NCI-H69 (cell line): Measurements from ENCODE around the gene TMC5.
A peak's percentile ranks its signal among the peaks of the same experiment; 100 is the strongest.

Experiments
- DNase-seq: peaks from one replicate; lab custom pipeline; 2025; lab: John Stamatoyannopoulos, UW

Gene TMC5

DNA sequence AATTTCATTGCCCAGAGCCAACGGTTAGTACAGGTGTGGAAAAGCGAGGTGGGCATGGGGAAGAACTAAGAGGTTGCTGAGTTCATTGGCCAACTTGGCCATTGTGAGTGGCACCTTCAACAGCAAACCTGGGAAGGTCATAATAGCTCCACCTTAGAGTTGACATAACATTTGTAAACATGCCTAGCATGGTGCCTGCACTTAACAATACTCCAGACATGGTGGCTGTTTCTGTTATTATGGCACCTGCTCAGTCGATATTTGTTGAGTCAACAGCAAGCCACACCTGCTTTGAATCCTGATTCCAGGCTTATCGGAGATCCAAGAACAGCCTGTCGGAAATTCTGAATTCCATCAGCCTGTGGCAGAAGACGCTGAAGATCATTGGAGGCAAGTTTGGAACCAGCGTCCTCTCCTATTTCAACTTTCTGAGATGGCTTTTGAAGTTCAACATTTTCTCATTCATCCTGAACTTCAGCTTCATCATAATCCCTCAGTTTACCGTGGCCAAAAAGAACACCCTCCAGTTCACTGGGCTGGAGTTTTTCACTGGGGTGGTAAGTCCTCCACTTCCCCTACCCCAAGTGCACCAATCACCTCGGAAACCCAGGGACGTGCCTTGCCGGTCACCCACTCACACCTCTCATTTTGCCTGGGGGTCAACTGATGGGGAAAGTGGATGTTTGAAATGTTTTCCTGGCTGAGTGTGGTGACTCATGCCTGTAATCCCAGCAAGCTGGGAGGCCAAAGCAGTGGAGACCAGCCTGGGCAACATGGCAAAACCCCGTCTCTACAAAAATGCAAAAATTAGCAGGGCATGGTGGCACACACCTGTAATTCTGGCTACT lies 46.0 kb downstream of the TMC5 start:
- DNase-seq, result peak; percentile 95

DNA sequence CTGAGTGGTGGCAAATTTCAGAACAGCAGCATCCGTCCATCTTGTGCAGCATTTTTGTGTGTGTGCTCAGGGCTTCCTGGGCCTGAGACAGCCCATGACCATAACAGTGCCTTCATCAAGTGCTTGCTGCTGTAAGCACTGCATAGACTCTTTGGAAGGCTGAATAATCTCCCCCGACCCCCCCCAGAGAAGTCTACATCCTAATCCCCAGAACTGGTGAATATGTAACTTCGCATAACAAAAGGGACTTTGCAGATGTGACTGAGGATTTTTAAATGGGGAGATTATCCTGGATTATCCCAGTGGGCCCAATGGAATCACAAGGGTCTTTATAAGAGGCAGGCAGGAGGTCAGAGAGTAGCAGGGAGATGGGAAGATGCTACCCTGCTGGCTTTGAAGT lies 50.6 kb downstream of the TMC5 start:
- DNase-seq, result no peak

DNA sequence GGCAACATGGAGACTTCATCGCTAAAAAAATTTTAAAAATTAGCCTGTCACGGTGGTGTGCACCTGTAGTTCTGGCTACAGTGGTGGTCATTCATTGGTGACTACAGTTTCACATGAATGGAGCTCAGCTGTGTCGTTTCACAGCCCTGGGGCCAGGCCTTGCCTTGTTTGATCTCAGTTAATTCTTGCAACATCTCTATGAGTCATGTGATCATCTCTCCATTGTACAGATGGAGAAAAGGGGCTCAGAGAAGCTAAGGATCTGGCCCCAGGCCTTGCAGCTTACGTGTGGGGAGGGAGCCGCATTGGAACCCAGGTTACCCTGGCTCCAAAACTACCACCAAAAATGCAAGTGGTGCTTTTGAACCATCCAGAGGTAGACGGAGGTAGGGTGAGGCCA lies 54.8 kb downstream of the TMC5 start:
- DNase-seq, result no peak

DNA sequence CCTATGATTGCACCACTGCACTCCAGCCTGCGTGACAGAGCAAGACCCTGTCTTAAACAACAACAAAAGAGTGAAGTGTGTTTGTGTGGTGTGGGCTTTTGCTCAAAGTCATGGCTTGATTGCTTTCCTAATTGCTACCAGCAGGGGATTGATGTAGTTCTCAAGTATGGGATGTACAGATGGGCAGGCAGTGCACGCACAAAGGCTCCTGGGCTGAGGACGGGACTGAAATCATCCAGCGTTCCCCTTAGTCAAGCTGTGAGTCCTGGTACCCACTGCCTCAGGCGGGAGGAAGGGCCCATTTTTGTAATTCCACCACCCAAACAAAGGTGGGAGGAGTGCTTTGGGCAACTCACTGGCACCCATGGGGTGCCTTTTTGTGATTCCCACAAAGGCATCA lies 56.9 kb downstream of the TMC5 start:
- peak; percentile 72 for DNase-seq

DNA sequence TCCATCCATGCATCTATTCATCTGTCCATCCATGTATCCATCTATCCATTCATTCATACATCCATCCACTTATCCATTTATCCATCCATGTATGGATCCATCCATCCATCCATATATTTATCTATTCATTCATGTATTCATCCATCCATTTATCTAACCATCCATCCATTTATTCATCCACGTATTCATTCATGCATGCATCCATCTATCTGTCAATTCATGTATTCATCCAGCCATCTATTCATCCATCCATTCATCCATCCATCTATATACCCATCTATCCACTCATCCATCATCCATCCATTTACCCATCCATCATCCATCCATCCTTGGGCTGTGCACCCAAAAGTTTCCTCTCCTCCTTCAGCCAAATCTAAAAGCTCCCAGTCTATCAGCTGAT lies 60.8 kb downstream of the TMC5 start:
- DNase-seq, result no peak

DNA sequence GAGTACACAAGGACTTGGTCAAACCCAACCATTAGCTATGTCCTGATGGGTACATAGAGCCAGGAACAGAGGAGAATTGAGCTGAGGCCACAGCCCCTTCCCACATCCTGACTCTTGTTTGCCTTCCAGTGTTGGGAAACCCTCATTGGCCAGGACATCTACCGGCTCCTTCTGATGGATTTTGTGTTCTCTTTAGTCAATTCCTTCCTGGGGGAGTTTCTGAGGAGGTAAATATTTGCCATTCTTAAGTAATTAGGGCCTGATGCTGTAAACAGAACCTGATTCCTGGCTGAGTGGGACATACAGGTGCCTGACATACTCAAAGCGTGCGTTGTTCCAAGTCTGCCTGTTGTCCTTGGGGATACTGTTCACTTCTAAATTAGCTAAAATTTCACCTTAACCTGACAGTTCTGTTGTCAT lies 61.6 kb downstream of the TMC5 start:
- no peak for DNase-seq

DNA sequence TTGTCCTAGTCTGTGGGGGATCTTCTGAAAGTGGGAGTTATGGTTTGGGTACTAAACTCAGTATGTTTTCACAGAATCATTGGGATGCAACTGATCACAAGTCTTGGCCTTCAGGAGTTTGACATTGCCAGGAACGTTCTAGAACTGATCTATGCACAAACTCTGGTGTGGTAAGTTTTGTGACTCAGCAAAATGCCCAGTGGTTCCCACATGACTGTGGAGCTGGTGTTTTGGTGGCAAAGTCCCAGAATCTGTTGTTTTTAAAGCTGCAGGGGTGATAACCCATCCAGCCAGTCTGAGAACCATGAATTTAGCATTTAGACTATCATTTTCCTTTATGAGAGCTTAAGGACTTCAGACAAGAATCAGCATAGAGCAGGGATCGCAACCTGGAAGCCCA lies 63.6 kb downstream of the TMC5 start:
- DNase-seq, result no peak

DNA sequence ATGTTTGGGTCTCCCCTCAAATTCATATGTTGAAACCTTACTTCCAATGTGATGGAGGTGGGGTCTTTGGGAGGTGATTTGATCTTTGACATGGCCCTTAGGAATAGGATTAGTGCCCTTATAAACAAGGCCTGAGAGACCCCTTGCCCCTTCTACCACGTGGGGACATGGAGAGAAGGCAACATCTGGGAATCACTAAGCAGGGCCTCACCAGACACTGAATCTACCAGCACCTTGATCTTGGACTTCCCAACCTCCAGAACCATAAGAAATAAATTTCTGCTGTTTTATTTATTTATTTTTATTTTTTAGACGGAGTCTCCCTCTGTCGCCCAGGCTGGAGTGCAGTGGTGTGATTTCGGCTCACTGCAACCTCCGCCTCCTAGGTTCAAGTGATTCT lies 64.1 kb downstream of the TMC5 start:
- no peak for DNase-seq

DNA sequence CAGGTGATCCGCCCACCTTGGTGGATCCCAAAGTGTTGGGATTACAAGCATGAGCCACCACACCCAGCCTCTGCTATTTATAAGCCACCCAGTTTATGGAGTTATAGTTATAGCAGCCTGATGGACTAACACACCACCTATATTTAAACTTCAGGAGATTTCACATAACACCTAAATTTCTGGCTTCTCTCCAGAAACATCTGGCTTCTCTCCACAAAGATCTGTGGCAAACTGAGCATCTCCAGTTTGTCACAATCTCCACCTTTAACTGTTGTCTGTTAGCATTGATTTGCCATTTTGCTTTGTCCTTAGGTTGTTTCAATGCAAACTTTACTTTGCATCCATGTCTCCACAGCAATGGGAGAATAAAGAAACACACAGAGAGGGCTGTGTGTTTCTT lies 64.6 kb downstream of the TMC5 start:
- no peak for DNase-seq

DNA sequence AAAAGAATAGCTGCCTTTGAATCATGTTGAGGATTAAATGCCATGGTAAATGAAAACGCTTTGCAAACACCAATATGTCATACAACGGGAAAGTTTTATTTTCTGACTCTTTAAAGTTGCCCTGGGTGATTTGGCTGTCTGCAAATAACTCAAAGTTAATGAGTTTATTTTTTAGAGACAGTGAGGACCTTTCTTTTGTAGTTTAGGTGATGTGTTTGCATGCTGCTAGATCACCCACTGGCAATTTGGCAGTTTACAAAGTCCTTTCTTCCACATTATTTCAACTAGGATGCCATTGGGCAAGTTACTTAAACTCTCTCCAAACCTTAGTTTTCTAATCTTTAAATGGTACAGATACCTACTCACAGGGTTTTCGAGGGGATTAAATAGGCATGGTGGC lies 66.4 kb downstream of the TMC5 start:
- DNase-seq, result no peak

DNA sequence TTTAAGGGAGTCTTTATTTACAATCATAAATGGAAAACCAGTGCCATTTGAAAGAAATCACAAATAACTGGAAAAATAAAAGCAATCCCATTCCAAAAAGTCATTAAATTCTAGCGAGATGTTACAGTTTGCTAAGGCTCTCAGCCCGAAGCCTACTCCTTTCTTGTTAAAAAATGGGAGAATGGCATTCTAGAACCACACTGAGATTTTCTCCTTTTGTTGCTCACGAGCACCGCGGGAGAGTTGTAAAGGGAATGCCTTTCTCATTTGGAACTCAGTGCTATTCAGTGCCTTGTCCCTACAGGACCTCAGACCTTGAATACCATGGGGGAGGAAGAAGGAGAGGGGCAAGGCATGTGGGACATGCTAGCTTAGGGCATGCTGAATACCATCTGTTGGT lies 67.9 kb downstream of the TMC5 start:
- DNase-seq, result no peak

DNA sequence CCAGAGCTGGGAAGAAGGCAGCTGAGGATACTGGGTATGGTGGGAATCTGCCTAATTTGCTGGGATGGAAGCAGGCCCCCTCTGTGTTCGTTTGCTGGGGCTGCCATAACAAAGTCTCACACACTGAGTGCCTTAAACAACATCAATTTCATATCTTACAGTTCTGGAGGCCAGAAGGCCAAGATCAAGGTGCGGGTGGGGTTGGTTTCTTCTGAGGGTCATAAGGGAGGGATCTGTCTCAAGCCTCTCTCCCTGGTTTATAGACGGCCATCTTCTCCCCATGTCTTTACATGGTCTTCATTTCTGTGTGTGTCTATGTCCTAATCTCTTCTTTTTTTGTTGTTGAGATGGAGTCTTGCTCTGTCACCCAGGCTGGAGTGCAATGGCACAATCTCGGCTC lies 68.4 kb downstream of the TMC5 start:
- DNase-seq, result no peak

DNA sequence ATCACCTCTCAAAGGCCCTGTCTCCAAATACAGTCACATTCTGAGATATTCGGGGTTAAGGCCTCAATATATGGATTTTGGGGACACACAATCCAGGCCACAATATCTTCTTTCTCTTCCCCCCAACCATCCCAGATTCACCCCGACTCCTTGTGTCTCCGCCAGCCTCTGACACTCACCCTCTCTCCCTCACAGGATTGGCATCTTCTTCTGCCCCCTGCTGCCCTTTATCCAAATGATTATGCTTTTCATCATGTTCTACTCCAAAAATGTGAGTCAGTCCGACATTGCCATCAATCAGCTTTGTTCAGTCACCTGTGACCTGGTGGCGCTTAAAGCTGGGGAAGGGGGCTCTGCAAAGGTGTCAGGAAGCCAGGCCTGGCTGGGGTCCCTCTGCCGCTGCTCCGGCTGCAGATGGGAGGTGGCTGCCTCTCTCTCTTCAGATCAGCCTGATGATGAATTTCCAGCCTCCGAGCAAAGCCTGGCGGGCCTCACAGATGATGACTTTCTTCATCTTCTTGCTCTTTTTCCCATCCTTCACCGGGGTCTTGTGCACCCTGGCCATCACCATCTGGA lies 69.2 kb downstream of the TMC5 start:
- DNase-seq, result no peak

DNA sequence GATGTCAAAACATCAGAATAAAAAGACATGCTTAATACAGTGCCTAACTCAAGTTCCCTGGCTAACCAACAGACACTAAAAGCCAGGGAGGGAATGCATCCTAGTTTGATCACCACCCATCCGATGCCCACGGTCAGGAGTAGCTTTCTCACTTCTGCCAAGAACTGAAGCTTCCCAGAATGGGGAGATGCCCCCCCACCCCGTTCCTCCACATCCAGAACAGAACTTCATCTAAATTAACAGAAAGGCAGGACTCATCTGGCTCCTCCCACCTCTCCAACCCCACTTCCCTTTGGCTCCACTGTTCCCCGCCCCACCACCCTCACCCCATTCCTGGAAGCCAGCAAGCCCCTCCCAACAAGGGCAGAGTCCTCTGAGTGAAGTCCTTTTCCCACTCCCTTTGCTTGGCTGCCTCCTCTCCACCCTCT lies 70.5 kb downstream of the TMC5 start:
- DNase-seq, result no peak

DNA sequence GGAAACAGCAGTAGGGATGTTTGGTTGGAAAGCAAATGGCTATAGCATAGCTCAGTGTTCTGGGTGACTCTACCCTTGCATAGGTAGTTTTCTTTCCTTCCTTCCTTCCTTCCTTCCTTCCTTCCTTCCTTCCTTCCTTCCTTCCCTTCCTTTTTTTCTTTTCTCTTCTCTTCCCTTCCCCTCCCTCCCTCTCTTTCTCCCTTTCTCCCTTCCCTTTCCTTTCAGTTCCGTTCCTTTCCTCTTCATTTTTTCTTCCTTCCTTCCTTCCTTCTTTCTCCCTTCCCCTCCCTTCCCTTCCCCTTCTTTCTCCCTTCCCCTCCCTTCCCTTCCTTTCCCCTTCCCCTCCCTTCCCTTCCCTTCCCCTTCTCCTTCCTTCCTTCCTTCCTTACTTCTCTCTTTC lies 72.9 kb downstream of the TMC5 start:
- no peak for DNase-seq

DNA sequence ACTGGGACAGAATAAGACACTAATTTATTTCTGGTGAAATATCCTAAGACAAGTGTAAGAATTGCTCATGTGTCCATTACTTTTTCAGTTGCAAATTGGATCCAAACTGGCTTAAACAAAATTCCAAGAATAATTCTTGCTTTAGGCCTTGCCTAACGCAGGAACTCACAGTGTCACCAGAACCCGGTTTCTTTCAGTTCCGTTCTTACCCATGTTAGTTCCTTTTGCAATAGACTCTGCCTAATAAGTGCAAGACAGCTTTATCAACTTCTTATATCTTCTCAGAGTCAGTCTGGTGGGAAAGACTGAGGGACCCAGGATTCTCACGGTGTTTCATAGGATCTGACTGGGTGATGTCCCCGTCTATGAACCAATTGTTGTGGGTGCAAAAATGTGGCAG lies 79.5 kb downstream of the TMC5 start:
- DNase-seq, result no peak

DNA sequence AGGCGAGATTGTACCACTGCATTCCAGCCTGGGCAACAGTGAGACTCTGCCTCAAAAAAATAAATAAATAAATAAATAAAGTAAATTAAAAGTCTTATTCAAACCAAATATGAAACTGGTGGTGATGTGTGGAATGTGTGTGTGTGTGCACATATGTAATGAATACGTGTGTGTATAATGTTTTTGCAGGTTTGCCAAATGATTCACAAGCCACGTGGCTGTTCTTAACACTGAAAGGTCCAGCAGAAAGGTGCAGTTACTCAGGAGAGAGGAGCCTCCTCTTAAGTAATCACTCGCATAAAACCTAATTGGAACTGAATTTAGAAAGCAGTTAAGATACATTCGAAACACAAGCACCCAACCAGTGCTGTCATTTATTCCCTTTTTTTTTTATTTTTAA lies 81.3 kb downstream of the TMC5 start:
- DNase-seq, result no peak

DNA sequence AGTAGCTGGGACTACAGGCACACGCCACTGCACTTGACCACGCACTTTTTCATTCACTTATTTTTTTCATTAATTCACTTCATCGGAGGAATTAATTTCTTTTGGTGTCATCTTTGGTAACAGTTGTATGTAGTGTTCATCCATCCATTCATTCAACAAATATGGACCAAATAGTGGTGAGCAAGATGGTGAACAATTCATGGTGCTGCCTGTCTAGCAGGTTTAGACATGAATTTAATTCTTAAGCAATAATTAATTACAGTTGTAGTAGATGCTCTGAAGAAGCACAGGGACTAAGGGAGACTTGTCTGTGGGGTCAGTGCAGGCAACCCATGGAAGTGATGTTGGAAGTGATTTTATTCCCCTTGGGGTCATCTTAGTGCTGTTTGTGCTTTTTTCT lies 81.8 kb downstream of the TMC5 start:
- DNase-seq, result no peak

DNA sequence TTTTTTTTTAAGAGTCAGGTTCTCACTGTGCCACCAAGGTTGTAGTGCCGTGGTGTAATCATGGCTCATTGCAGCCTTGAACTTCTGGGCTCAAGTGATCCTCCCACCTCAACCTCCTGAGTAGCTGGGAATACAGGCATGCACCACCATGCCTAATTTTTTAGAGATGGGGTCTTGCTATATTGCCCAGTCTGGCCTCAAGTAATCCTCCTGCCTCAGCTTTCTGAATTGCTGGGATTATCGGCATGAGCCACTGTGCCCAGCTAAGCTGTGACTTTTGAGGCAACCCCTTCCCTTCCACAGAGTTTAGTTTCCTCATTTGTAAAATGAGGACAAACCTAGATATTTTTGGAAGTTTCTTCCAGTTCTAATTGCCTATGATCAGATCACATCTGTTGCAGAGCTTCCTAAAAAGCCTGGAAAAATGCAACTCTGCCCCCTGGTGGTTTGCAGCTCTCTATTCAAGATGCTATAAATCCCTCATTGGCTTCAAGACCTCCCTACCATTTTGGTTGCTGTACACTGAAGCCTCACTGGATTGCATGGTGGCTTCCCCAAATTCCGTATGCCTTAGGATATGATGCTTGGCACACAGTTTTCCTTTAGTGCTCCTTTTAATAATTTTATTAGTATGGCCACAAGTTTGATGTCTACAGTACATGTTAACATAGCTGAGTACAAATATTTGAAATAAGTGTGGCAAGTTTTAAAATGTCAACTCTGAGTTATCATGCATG lies 84.9 kb downstream of the TMC5 start:
- peak; percentile 85 for DNase-seq

DNA sequence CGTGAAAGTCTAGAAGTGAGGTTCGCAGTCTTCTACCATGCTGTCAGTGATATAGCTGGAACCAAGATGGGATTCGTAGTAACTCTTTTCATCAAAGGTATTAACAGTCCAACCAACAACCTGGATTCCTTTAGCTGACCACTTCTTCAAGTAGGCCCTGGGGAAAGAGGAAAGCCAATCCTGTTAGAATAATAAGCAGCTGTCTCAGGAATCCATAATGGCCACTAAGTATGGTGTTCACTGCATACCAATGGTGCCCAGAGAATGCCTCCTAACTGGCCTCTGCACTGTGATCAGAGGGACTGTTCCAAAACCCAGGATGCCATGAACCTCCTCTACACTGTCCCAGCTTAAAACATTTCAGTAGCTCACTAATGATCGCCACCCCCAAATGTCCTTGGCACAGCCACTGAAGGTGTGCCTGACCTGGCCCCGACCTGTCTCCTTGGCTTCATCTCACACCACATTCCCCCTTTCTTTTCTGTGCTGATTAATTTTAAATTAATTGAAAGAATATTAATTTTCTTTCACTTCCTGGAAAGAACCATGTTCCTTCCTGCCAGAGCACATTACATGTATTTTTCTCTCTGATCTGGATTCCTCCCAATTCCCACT lies 85.9 kb downstream of the TMC5 start:
- no peak for DNase-seq

DNA sequence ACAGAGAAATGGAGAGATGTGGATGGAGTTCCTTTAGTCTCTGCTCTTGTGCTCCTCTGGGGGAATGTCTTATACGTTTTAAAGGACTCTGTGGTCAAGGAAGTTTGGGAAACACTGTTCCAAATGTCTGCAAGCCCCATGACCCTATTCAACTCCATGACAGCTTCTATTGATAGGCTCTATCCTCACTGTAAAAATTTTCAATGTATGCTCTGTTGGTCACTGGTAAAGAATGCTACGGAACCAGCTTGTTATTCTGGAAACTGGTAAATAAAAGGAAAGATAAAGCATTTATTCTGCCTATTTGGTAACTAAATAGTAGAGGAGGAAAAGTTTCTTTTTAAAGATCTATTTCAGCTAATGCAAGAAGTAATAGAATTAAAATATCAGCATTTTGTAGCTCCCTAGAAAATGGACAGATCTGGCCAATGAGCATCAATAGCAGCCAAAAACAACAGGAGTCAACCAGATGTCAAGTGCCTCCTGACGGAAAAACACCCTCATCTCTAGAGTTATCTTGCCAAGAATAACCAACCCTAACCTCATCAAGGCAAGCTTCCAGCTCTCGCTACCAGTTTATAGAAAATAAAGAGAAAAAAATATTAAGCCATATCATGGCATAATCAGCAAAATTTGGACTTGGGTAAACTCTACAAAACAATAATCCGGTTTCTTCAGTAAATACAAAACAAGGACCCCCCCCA lies 88.1 kb downstream of the TMC5 start:
- DNase-seq, result no peak

DNA sequence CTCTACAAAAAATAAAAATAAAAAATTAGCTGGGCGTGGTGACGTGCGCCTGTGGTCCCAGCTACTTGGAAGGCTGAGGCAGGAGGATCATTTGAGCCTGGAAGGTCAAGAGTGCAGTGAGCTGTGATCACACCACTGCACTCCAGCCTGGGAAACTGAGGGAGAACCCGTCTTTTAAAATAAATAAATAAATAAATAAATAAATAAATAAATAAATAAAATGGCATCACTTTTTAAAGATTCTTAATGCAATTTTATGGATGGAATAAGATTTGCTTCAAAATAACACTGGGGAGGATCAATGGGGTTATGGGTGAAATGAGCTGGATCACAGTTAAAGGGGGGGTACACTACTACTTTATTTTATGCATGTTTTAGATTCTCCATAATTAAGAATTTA lies 89.3 kb downstream of the TMC5 start:
- no peak for DNase-seq
